Measurements from ENCODE around the gene LRRC4C. TPM values are rescaled to one million over a fixed set of nuclear protein-coding genes. Genes with fewer than 3 reads are reported as not detected.

Gene LRRC4C
- total RNA-seq, 1 donor from 2014 or later, result 2.7 TPM

GRCh38 chr11:40139066-40139465, 1320.4 kb downstream of the LRRC4C start:
- TF ChIP-seq CTCF (IDR thresholded peaks at IDR 0.05), result no peak
- no peak for TF ChIP-seq EZH2phosphoT487 (IDR thresholded peaks at IDR 0.05)
- TF ChIP-seq EZH2 (IDR thresholded peaks at IDR 0.05), result no peak
- H4K20me1 ChIP-seq (ENCODE audit: low read depth), result no peaks in the 10 kb centered on the region
- Mint-ChIP-seq H3K36me3 (no peaks in the 10 kb centered on the region), H3K4me1 (peaks cover 4% of the 10 kb centered on the region), H3K9me3 (no peaks in the 10 kb centered on the region), H3K4me3 (no peak overlapping the region), H3K27me3 (ENCODE audit: insufficient read depth, low read depth) (peaks cover 2% of the 10 kb centered on the region), H3K27ac (no peak overlapping the region)
- DNase-seq (ENCODE audit: low spot score), result no peak
- no peak overlapping the region for H3K9ac ChIP-seq
- H3F3A ChIP-seq (ENCODE audit: low read depth), result no peaks in the 10 kb centered on the region
- H2AFZ ChIP-seq (replicated peaks), result no peak overlapping the region
- H3K9me3 ChIP-seq (ENCODE audit: low read depth), result no peaks in the 10 kb centered on the region
- no peak overlapping the region for H3K4me3 ChIP-seq
- H3K36me3 ChIP-seq, result no peaks in the 10 kb centered on the region
- H3K27me3 ChIP-seq, result no peaks in the 10 kb centered on the region
- no peak overlapping the region for H3K4me2 ChIP-seq
- no peaks in the 10 kb centered on the region for H3K4me1 ChIP-seq
- no peak overlapping the region for H3K27ac ChIP-seq
- no peaks in the 10 kb centered on the region for H3K79me2 ChIP-seq (ENCODE audit: low read depth)

GRCh38 chr11:40134820-40135570, 1324.5 kb downstream of the LRRC4C start:
- no peak overlapping the region for H3K27ac ChIP-seq
- H3K36me3 ChIP-seq, result no peaks in the 10 kb centered on the region
- Mint-ChIP-seq H3K4me1 (peaks cover 12% of the 10 kb centered on the region), H3K27me3 (ENCODE audit: insufficient read depth, low read depth) (peaks cover 2% of the 10 kb centered on the region), H3K4me3 (no peak overlapping the region), H3K36me3 (no peaks in the 10 kb centered on the region), H3K27ac (no peak overlapping the region), H3K9me3 (no peaks in the 10 kb centered on the region)
- TF ChIP-seq EZH2 (IDR thresholded peaks at IDR 0.05) (no peak), EZH2phosphoT487 (IDR thresholded peaks at IDR 0.05) (no peak), CTCF (IDR thresholded peaks at IDR 0.05) (no peak)
- H2AFZ ChIP-seq (replicated peaks), result no peak overlapping the region
- no peak overlapping the region for H3K4me3 ChIP-seq
- no peak overlapping the region for H3K9ac ChIP-seq
- no peaks in the 10 kb centered on the region for H3K4me1 ChIP-seq
- H3F3A ChIP-seq (ENCODE audit: low read depth), result no peaks in the 10 kb centered on the region
- no peaks in the 10 kb centered on the region for H3K9me3 ChIP-seq (ENCODE audit: low read depth)
- DNase-seq (ENCODE audit: low spot score), result no peak
- H3K4me2 ChIP-seq, result no peak overlapping the region
- H4K20me1 ChIP-seq (ENCODE audit: low read depth), result no peaks in the 10 kb centered on the region
- H3K27me3 ChIP-seq, result no peaks in the 10 kb centered on the region
- no peaks in the 10 kb centered on the region for H3K79me2 ChIP-seq (ENCODE audit: low read depth)

- H3K36me3 ChIP-seq, result no peaks in the 10 kb centered on the region
- H3K27me3 ChIP-seq, result no peaks in the 10 kb centered on the region
- no peaks in the 10 kb centered on the region for H3K36me3 Mint-ChIP-seq
- DNase-seq (ENCODE audit: low spot score), result no peak
- no peak overlapping the region for H3K27ac ChIP-seq
- H3K27ac Mint-ChIP-seq, result no peak overlapping the region
- TF ChIP-seq CTCF (IDR thresholded peaks at IDR 0.05) (no peak), EZH2 (IDR thresholded peaks at IDR 0.05) (no peak)
- no peaks in the 10 kb centered on the region for H3K4me1 ChIP-seq
- H3K9ac ChIP-seq, result no peak overlapping the region
- H3K4me1 Mint-ChIP-seq, result peaks cover 11% of the 10 kb centered on the region
- no peaks in the 10 kb centered on the region for H3K79me2 ChIP-seq (ENCODE audit: low read depth)
- no peak overlapping the region for H3K4me3 Mint-ChIP-seq
- peaks cover 2% of the 10 kb centered on the region for H3K27me3 Mint-ChIP-seq (ENCODE audit: insufficient read depth, low read depth)
- no peaks in the 10 kb centered on the region for H3K9me3 Mint-ChIP-seq
- no peak overlapping the region for H3K4me3 ChIP-seq
- H2AFZ ChIP-seq (replicated peaks), result no peak overlapping the region
- H3K4me2 ChIP-seq, result no peak overlapping the region
- no peaks in the 10 kb centered on the region for H4K20me1 ChIP-seq (ENCODE audit: low read depth)
- H3K9me3 ChIP-seq (ENCODE audit: low read depth), result no peaks in the 10 kb centered on the region
- no peaks in the 10 kb centered on the region for H3F3A ChIP-seq (ENCODE audit: low read depth)
These were observed 1326.0 kb downstream of the LRRC4C start for GRCh38 chr11:40133498-40133897.
